Head of caudate nucleus (tissue), 42 donors: Measurements from ENCODE around the gene EPHA7.

Source experiments
- DNase-seq, 42 donors: peaks; one replicate each; pipeline versions ENCODE4 v3.0.0 to v3.0.0-alpha.2; 2020 to 2021; ENCODE audit warnings: mixed read lengths in 7 of 42
- intact Hi-C: fragments of 100-400 bp; cut with DNase I; formaldehyde crosslinking; loops from one replicate; pipeline ENCODE4 v1.15.0; 2022

Gene EPHA7

GRCh38 chr6:93403390-93403789, 16.0 kb downstream of the EPHA7 start:
- DNase-seq, result no peak
- intact Hi-C loops, result no loop called here

GRCh38 chr6:93398723-93399122, 20.6 kb downstream of the EPHA7 start:
- DNase-seq, result no peak
- intact Hi-C loops, result no loop called here

- intact Hi-C loops, result no loop called here
- no peak for DNase-seq
These were observed 24.9 kb downstream of the EPHA7 start for GRCh38 chr6:93394471-93394870.

GRCh38 chr6:93393554-93394074, 25.7 kb downstream of the EPHA7 start:
- intact Hi-C loops, result no loop called here
- DNase-seq, result no peak

GRCh38 chr6:93392797-93393196, 26.6 kb downstream of the EPHA7 start:
- intact Hi-C loops, result no loop called here
- DNase-seq, result no peak

GRCh38 chr6:93391965-93392364, 27.4 kb downstream of the EPHA7 start:
- intact Hi-C loops, result no loop called here
- no peak for DNase-seq

GRCh38 chr6:93389192-93389591, 30.2 kb downstream of the EPHA7 start:
- intact Hi-C loops, result no loop called here
- no peak for DNase-seq

GRCh38 chr6:93388070-93388469, 31.3 kb downstream of the EPHA7 start:
- intact Hi-C loops, result no loop called here
- DNase-seq, result no peak

GRCh38 chr6:93376026-93376540, 43.3 kb downstream of the EPHA7 start:
- DNase-seq, result no peak
- intact Hi-C loops, result no loop called here

- DNase-seq, result no peak
- intact Hi-C loops, result no loop called here
These were observed 45.9 kb downstream of the EPHA7 start for GRCh38 chr6:93373445-93373844.

GRCh38 chr6:93371756-93372155, 47.6 kb downstream of the EPHA7 start:
- intact Hi-C loops, result no loop called here
- no peak for DNase-seq

GRCh38 chr6:93369586-93370134, 49.7 kb downstream of the EPHA7 start:
- intact Hi-C loops, result no loop called here
- DNase-seq, result no peak

GRCh38 chr6:93366506-93366905, 52.9 kb downstream of the EPHA7 start:
- peak in 9 of 42 donors; percentile 11 to 30 (median 27) for DNase-seq
- intact Hi-C loops, result no loop called here

- intact Hi-C loops, result no loop called here
- no peak for DNase-seq
These were observed 53.9 kb downstream of the EPHA7 start for GRCh38 chr6:93365445-93365844.

GRCh38 chr6:93358435-93358834, 60.9 kb downstream of the EPHA7 start:
- DNase-seq, result no peak
- intact Hi-C loops, result no loop called here

- intact Hi-C loops, result no loop called here
- no peak for DNase-seq
These were observed 66.8 kb downstream of the EPHA7 start for GRCh38 chr6:93352604-93353003.

GRCh38 chr6:93351222-93351621, 68.1 kb downstream of the EPHA7 start:
- intact Hi-C loops, result no loop called here
- no peak for DNase-seq

- DNase-seq, result no peak
- intact Hi-C loops, result no loop called here
These were observed 68.6 kb downstream of the EPHA7 start for GRCh38 chr6:93350774-93351173.

GRCh38 chr6:93344333-93344835, 75.0 kb downstream of the EPHA7 start:
- intact Hi-C loops, result no loop called here

GRCh38 chr6:93343476-93343875, 75.9 kb downstream of the EPHA7 start:
- no peak for DNase-seq
- intact Hi-C loops, result no loop called here

More at GRCh38 chr6:93344333-93344835, 75.0 kb downstream of the EPHA7 start:
- DNase-seq, result no peak

- DNase-seq, result no peak
- intact Hi-C loops, result no loop called here
These were observed 77.3 kb downstream of the EPHA7 start for GRCh38 chr6:93341900-93342613.
